ENCODE measurements around the gene SHISAL2B.
A peak's percentile ranks its signal among the peaks of the same experiment; 100 is the strongest.
"Not testable (repeated sequence)": the region's sequence is repeated elsewhere in the genome, so short reads cannot be mapped to it uniquely, and the experiment has no call there.

Gene SHISAL2B

GRCh38 chr5:64696414-64696813, 6.1 kb downstream of the SHISAL2B start:
- not testable (repeated sequence) for DNase-seq

GRCh38 chr5:64700765-64701164, 10.5 kb downstream of the SHISAL2B start:
- no peak for DNase-seq

GRCh38 chr5:64706074-64706473, 15.8 kb downstream of the SHISAL2B start:
- DNase-seq = not testable (repeated sequence)

GRCh38 chr5:64707191-64707590, 16.9 kb downstream of the SHISAL2B start:
- DNase-seq = no peak

GRCh38 chr5:64714495-64714894, 24.2 kb downstream of the SHISAL2B start:
- not testable (repeated sequence) for DNase-seq

- DNase-seq = no peak
Measured at GRCh38 chr5:64722588-64722987, 32.3 kb downstream of the SHISAL2B start.

GRCh38 chr5:64727150-64727549, 36.8 kb downstream of the SHISAL2B start:
- DNase-seq = no peak

GRCh38 chr5:64742411-64742810, 52.1 kb downstream of the SHISAL2B start:
- no peak for DNase-seq

GRCh38 chr5:64742821-64743220, 52.5 kb downstream of the SHISAL2B start:
- no peak for DNase-seq

- no peak for DNase-seq
Measured at GRCh38 chr5:64744914-64745313, 54.6 kb downstream of the SHISAL2B start.

GRCh38 chr5:64746446-64746845, 56.1 kb downstream of the SHISAL2B start:
- DNase-seq = no peak

GRCh38 chr5:64749385-64749784, 59.1 kb downstream of the SHISAL2B start:
- no peak for DNase-seq

- no peak for DNase-seq
Measured at GRCh38 chr5:64754066-64754465, 63.8 kb downstream of the SHISAL2B start.

- DNase-seq = no peak
Measured at GRCh38 chr5:64758901-64759300, 68.6 kb downstream of the SHISAL2B start.

- peak in 1 of 51 donors; percentile 0 for DNase-seq
Measured at GRCh38 chr5:64759960-64760660, 69.8 kb downstream of the SHISAL2B start.

- no peak for DNase-seq
Measured at GRCh38 chr5:64763948-64764503, 73.7 kb downstream of the SHISAL2B start.

- no peak for DNase-seq
Measured at GRCh38 chr5:64765804-64766504, 75.7 kb downstream of the SHISAL2B start.

GRCh38 chr5:64766941-64767340, 76.6 kb downstream of the SHISAL2B start:
- no peak for DNase-seq
